Measurements from ENCODE around the gene UNC5C.

GRCh38 chr4:95190751-95191436, 357.9 kb downstream of the UNC5C start:
- TF ChIP-seq CTCF (IDR thresholded peaks at IDR 0.05) (no peak), POLR2A (IDR thresholded peaks at IDR 0.05) (no peak), EP300 (IDR thresholded peaks at IDR 0.05) (no peak)
